ENCODE results near the gene GLYATL3.
A peak's percentile ranks its signal among the peaks of the same experiment; 100 is the strongest.

Gene GLYATL3

GRCh38 chr6:49548613-49549304 is 49.0 kb downstream of the GLYATL3 start:
- DNase-seq (ENCODE audit: low spot score) (no peak), FAIRE-seq (no peak)

GRCh38 chr6:49549691-49550491 is 50.2 kb downstream of the GLYATL3 start:
- DNase-seq (ENCODE audit: low spot score) (no peak), FAIRE-seq (no peak)

- no peak for DNase-seq (ENCODE audit: low spot score)
- no peak for FAIRE-seq
Observed at GRCh38 chr6:49550492-49551077, 50.9 kb downstream of the GLYATL3 start, which contains the start of gene C6orf141. TSS of gene C6orf141 (plus strand) at chr6:49550668. CDS start at chr6:49550793, 125 bp downstream.

- FAIRE-seq, result no peak
Observed at GRCh38 chr6:49551078-49551865, 51.5 kb downstream of the GLYATL3 start.

GRCh38 chr6:49551866-49552129 is 52.1 kb downstream of the GLYATL3 start:
- DNase-seq (ENCODE audit: low spot score), result no peak
- FAIRE-seq, result no peak

More at GRCh38 chr6:49551078-49551865, 51.5 kb downstream of the GLYATL3 start:
- DNase-seq (ENCODE audit: low spot score), result no peak

GRCh38 chr6:49552596-49552995 is 52.9 kb downstream of the GLYATL3 start:
- FAIRE-seq, result no peak
- no peak for DNase-seq (ENCODE audit: low spot score)

GRCh38 chr6:49553384-49553783 is 53.7 kb downstream of the GLYATL3 start:
- peak; percentile 59 for DNase-seq (ENCODE audit: low spot score)
- no peak for FAIRE-seq

GRCh38 chr6:49555951-49556350 is 56.2 kb downstream of the GLYATL3 start:
- FAIRE-seq (no peak), DNase-seq (ENCODE audit: low spot score) (no peak)

GRCh38 chr6:49556429-49556837 is 56.7 kb downstream of the GLYATL3 start:
- FAIRE-seq (peak; percentile 87), DNase-seq (ENCODE audit: low spot score) (peak; percentile 64)

GRCh38 chr6:49557177-49557576 is 57.5 kb downstream of the GLYATL3 start:
- no peak for FAIRE-seq
- DNase-seq (ENCODE audit: low spot score), result no peak

GRCh38 chr6:49558238-49558637 is 58.5 kb downstream of the GLYATL3 start:
- FAIRE-seq, result no peak

GRCh38 chr6:49563006-49563886 is 63.5 kb downstream of the GLYATL3 start:
- FAIRE-seq (no peak), DNase-seq (ENCODE audit: low spot score) (no peak)

More at GRCh38 chr6:49558238-49558637, 58.5 kb downstream of the GLYATL3 start:
- DNase-seq (ENCODE audit: low spot score), result no peak

GRCh38 chr6:49564552-49564951 is 64.8 kb downstream of the GLYATL3 start:
- DNase-seq (ENCODE audit: low spot score), result no peak
- FAIRE-seq, result no peak

- no peak for DNase-seq (ENCODE audit: low spot score)
- no peak for FAIRE-seq
Observed at GRCh38 chr6:49565261-49565660, 65.5 kb downstream of the GLYATL3 start.

GRCh38 chr6:49565855-49566254 is 66.1 kb downstream of the GLYATL3 start:
- no peak for FAIRE-seq
- DNase-seq (ENCODE audit: low spot score), result no peak

GRCh38 chr6:49570474-49571079 is 70.9 kb downstream of the GLYATL3 start:
- FAIRE-seq (no peak), DNase-seq (ENCODE audit: low spot score) (no peak)

- DNase-seq (ENCODE audit: low spot score) (no peak), FAIRE-seq (no peak)
Observed at GRCh38 chr6:49576618-49577017, 76.9 kb downstream of the GLYATL3 start.
